Fibroblast of mammary gland (primary cell): Measurements from ENCODE around the gene FRG2C.
A peak's percentile ranks its signal among the peaks of the same experiment; 100 is the strongest.
"Not testable (repeated sequence)": the region's sequence is repeated elsewhere in the genome, so short reads cannot be mapped to it uniquely, and the experiment has no call there.

Source experiments
- DNase-seq: peaks from one replicate; pipeline ENCODE4 v3.0.0-alpha.2; 2010; ENCODE audit warnings: low read depth
- H3K4me3 ChIP-seq: 2 replicates; pipeline ENCODE4 v1.5.1; 2011; ENCODE audit warnings: low read depth, mild to moderate bottlenecking, low read length, moderate library complexity; ENCODE audit not compliant: control insufficient read depth
- TF ChIP-seq, protein P1 (sequence below): conservative IDR thresholded peaks from 2 replicates; pipeline ENCODE4 v1.5.1; 2011; ENCODE audit warnings: low read depth, low read length, inconsistent platforms; ENCODE audit not compliant: control insufficient read depth, insufficient read depth

FRG2C gene

DNA sequence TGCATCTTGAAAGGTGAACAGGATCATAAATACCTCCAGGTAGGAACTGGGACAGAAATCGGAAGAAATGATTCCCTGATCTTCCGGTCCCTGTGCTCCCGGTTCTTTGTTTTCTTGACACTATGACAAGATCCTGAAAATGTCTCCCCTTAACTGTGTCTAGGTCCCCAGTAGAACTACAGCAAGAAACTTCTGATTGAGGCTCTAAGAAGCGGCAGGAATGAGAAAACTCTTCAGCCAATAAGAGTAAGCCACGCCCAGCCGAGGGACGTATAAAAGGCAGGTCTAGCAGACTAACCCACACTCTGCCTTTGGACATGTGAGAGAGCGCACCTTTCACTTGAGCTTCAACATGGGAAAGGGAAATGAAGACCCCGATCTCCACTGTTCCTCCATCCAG, at the start of gene FRG2C:
TSS of gene FRG2C (plus strand) at position 301 of the 400 bp plus-strand sequence. CDS start at position 353, 52 bp downstream.
- not testable (repeated sequence) for H3K4me3 ChIP-seq, DNase-seq

GRCh38 chr3:75618666-75619305, 45.3 kb upstream of the FRG2C start:
- not testable (repeated sequence) for H3K4me3 ChIP-seq
- DNase-seq, result peak; percentile 1

- DNase-seq, H3K4me3 ChIP-seq: not testable (repeated sequence)
Observed at GRCh38 chr3:75619481-75620031, 44.6 kb upstream of the FRG2C start.

DNA sequence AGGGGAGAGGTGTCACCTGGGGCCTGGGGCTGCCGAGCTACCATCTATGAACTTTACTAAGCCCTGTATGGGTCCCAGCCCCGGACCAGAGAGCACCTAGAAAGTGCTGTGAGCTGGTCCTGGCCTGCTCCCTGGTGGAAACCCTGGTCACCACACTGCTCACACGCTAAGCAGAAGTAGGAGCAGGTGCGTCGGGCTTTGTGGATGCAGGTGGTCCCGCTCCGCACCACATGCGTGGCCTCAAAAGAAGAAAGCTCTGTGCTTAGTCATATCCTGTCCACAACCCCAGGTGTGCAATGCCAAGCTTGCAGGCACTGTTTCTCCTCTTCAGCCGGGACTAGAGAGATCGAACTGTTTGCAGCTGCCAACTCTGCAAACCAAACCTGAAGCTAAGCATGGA, 42.4 kb upstream of the FRG2C start:
- H3K4me3 ChIP-seq, DNase-seq: not testable (repeated sequence)

DNA sequence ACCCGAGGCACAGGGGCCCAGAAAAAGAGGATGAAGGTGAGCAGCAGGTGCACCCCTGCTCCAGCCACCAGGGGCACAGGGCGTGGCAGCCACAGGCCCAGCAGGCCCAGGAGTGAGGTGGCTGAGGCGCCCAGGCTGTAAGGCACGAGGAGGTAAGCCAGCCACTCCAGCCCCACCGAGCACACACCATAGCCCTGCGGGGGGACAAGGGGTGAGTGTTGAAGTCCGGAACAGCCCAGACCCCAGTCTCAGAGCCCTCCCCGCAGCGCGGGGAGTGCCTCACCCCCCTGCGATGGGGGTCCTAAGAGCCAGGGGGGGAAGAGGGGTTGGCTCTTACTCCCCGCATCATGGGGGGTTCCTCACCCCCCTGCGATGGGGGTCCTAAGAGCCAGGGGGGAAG, 40.5 kb upstream of the FRG2C start:
- not testable (repeated sequence) for H3K4me3 ChIP-seq, DNase-seq

GRCh38 chr3:75630887-75631535, 33.1 kb upstream of the FRG2C start:
- not testable (repeated sequence) for H3K4me3 ChIP-seq, DNase-seq

DNA sequence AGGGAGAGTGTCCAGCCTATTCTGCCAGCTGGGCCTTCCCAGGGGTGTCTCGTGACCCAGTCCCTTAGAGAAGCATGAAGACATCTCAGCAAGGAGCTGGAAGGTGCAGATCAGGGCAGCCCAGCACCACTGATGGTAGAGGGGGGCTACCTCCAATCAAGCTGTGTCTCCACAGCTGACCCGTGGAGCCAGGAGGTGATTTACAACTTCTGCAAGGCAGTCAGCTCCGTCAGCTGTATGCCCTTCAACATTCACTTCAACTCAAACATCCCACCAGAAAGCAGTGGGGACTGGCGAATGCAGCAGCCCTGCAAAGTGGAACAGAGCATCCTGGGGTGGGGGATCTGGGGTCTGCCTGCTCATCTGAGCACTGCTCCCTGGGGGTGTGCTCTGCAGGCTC, 32.6 kb upstream of the FRG2C start:
- TF ChIP-seq, protein P1, sequence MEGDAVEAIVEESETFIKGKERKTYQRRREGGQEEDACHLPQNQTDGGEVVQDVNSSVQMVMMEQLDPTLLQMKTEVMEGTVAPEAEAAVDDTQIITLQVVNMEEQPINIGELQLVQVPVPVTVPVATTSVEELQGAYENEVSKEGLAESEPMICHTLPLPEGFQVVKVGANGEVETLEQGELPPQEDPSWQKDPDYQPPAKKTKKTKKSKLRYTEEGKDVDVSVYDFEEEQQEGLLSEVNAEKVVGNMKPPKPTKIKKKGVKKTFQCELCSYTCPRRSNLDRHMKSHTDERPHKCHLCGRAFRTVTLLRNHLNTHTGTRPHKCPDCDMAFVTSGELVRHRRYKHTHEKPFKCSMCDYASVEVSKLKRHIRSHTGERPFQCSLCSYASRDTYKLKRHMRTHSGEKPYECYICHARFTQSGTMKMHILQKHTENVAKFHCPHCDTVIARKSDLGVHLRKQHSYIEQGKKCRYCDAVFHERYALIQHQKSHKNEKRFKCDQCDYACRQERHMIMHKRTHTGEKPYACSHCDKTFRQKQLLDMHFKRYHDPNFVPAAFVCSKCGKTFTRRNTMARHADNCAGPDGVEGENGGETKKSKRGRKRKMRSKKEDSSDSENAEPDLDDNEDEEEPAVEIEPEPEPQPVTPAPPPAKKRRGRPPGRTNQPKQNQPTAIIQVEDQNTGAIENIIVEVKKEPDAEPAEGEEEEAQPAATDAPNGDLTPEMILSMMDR, result no peak
- no peak for DNase-seq

GRCh38 chr3:75638947-75639346, 25.2 kb upstream of the FRG2C start:
- DNase-seq, H3K4me3 ChIP-seq: not testable (repeated sequence)

More for the DNA sequence above, 32.6 kb upstream of the FRG2C start:
- no peak overlapping the region for H3K4me3 ChIP-seq

GRCh38 chr3:75641107-75641517, 23.0 kb upstream of the FRG2C start:
- peak overlapping the region; percentile 59 for H3K4me3 ChIP-seq
- DNase-seq, result peak; percentile 84

DNA sequence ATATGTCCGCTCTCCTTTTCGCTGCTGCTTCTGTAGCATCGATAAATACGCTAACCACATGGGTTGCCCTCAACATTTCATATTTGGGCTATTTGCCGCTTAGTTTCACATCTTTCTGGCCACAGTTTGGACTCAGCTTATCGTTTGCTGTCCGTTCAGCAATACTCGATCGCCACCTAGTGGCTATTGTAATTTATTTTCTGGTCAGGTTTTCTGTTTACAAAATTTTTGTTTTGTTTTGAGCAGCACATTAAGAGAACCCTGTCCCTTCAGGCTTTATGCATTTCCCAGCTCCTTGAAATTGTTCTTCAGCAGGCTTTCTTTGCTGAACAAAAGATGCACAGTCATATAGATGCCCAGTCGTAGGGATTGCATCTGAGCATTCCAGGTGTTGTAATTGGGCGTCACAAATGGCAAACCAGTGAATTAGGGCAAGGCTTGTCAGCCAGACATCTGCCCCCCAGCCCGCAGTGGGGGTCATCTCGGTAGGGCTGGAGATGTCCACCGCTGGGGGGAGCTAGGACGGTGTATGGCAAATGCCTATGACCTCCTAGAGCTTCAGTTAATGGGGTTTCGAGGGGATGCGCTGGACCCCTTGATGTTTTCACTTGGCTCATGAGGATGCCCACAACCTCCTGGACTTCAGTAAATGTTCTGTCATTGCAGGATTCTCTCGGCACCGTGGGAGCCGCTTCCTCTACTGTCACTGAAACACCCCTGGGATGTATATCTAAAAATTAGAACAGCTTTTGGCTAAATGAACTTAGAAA, 20.9 kb upstream of the FRG2C start:
- DNase-seq, result peak; percentile 57
- TF ChIP-seq, protein P1, result peak; percentile 32
- H3K4me3 ChIP-seq, result not testable (repeated sequence)

DNA sequence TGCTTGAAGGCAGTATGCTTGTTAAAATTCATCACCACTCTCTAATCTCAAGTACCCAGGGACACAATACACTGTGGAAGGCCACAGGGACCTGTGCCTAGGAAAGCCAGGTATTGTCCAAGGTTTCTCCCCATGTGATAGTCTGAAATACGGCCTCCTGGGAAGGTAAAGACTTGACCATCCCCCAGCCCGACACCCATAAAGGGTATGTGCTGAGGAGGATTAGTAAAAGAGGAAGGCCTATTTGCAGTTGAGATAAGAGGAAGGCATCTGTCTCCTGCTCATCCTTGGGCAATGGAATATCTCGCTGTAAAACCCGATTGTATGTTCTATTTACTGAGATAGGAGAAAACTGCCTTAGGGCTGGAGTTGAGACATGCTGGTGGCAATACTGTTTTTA, 18.6 kb upstream of the FRG2C start:
- H3K4me3 ChIP-seq, DNase-seq: not testable (repeated sequence)
